GM21381 (cell line): ENCODE measurements around the gene RGSL1.

Experiments used
- ATAC-seq: cut with Tn5 transposase; IDR thresholded peaks from one replicate; pipeline ENCODE4 v1.9.1; 2021; ENCODE audit warnings: mild to moderate bottlenecking, moderate library complexity; ENCODE audit not compliant: unreplicated experiment

The RGSL1 gene

GRCh38 chr1:182587666-182588499 lies 137.9 kb downstream of the RGSL1 start:
- no peak for ATAC-seq

DNA sequence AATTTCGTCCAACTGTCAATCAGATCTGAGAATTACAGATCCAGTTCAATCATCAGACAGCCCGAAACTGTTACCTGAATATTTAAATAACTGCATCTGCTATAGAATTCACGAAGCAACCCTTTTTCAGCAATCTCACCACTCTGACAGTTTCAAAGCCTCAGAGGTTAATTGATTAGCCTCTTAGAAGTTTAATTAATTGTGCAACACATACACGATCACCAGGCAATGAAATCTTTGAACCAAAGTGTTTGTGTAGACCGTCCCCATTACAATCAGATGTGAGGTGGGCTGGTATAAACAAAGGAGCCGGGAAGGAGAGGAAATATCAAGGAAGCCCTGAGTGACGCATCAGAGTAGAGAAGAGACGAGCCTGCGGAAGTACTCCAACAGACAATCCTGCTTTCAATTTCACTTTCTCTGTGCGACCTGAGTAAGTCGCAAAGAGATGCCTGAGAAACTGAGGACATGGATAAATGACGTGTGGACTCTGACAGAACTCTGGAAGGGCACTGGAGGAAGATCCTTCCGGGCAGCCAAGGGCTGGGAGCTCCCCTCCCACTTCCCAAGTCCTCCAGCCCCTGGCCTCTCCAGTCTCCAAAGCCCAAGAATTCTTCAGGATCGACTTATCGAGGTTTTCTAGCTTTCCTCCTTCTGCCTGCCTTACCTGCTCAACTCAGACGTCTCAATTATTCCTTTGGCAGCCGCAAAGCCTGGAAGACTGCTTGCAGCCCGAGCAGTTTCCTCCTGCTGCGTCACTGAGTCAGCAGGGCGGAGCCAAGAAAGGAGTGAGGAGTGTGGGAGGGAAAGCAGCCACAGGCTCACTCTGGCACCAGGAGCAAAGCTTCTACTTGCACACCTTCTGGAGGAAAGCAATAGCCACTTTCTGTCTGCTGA lies 138.8 kb downstream of the RGSL1 start, which contains the start of gene RNASEL:
RNASEL (minus strand) TSS at position 757 of the 897 bp plus-strand sequence. CDS start 2,450 bp downstream, outside the sequence.
- ATAC-seq, result peak; percentile 88

- no peak for ATAC-seq
Measured at GRCh38 chr1:182589520-182589919, 139.6 kb downstream of the RGSL1 start.

- ATAC-seq, result no peak
Measured at GRCh38 chr1:182589931-182590330, 140.0 kb downstream of the RGSL1 start.

DNA sequence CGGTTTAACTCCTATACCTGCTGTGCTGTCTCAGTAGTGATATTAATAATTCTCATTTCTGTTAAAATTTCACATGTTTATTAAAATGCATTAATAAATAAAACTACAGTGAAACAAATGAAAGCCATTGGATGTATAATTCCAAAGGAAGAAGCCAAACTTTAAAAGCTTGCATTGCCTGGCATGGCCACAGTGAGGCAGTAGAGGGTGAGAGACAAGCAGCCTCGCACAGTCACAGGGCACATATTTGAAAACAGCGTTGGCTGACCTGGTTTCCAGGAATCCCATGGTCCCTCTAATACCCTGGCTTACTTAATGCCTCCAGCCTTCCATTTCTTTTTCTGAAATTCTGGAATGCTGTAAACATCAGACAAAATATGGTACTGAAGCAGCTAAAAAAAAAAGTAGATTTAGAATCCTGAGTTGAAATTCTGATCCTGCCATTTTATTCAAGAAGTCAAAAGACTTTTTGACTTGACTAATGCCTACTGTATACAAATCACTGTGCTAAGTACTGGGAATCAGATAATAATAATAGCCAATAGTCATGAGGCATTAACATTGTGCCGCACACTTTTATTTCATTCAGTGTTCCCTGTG lies 145.8 kb downstream of the RGSL1 start:
- no peak for ATAC-seq

DNA sequence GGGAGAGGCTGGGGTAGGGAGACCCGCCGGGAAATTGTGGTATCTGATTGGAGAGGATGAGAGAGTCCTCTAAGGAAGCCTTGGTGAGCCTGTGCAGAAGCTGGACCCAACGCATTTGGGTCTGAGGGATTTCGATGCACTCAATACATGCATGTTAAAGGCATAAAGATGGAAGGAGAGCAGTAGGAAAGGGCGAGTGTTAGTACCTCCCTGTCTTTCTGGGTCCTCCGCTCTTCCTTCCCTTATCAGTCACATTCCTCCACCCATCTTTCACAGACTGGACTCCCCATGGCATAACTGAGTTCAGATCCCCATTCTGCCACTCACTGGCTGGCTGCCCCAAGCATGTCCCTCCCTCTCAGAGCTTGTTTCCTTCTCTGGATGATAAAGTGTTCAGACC lies 147.0 kb downstream of the RGSL1 start:
- no peak for ATAC-seq

GRCh38 chr1:182598296-182598695 lies 148.3 kb downstream of the RGSL1 start:
- no peak for ATAC-seq

DNA sequence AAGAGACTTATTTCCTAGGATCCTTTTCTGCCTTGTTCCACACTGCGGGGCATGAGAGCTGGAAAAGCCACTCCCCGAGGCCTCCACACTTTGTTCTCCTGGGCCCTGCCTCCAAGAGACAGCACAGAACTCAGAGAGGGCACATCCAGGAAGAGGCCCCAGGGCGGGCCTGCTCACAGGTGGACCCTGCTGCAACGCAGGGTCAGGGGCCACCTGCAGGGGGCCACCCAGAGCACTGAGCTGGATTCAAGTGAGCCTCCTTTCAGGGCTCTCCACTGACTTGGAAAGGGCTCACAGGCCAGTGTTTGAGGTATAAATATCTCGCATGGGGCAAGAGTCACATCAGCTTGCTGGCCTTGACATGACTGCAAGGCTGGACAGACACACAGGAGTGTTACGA lies 149.4 kb downstream of the RGSL1 start:
- ATAC-seq, result no peak

DNA sequence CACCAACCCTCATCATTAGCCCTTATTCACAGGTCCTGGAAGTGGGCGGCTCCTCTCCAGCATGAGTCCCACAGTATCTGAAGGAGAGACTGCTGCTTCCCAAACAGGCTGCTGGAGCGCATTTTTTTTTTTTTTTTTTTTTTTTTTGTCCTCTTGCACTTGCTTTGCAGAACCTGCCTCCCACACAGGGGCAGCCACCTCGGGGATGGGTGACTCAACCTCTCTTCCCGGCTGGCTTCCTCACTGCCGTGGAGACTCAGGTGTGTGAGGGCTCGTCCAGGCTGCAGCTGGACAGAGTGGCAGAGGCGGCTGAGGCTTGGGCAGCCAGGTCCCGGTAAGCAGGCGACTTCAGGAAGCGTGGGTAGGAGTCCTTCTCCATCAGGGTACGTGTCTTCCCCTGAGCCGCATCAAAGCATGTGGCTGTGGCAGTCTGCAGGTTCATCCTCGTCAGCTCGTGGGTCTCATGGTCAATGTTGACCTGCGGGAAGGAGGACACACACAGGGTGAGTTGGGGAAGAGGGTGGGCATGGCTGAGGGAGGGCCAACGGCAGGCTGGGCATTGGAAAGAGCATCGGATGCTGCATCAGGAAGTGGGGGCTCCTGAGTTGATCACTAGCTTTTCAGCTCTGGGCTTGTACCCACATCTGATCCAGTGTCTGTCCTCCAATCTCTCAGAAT lies 150.2 kb downstream of the RGSL1 start:
- no peak for ATAC-seq

DNA sequence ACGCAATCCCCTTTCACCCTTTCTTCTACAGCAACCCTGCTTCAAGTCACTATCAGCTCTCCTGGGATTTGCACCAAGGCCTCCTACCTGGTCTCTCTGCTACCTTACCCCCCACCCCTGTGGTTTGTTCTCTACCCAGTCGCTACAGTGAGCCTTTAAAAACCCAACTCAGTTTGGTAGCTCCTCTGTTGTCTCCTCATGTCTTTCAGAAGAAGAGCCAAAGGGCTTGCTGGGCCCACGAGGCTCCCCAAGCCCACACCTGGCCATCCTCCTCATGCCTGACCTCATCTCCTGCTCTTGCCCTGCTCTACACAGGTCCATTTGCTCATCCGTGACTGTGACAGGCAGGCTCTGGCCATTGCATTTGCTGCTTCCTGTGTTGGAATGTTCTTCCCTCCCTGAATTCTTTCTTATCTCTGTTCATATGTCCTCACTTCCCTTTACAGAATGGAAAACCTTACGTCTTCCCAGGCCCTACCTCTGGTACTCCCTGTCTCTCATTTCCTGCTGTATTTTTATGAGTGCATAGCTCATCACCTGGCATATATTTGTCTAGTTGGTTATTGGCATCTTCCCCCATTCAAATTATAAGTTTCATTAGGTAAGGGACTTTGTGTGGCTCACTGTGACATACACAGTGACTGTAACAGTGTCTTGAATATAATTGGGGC lies 150.9 kb downstream of the RGSL1 start:
- ATAC-seq, result no peak

GRCh38 chr1:182601416-182601786 lies 151.5 kb downstream of the RGSL1 start:
- ATAC-seq, result no peak

- ATAC-seq, result no peak
Measured at GRCh38 chr1:182601913-182602312, 152.0 kb downstream of the RGSL1 start.

DNA sequence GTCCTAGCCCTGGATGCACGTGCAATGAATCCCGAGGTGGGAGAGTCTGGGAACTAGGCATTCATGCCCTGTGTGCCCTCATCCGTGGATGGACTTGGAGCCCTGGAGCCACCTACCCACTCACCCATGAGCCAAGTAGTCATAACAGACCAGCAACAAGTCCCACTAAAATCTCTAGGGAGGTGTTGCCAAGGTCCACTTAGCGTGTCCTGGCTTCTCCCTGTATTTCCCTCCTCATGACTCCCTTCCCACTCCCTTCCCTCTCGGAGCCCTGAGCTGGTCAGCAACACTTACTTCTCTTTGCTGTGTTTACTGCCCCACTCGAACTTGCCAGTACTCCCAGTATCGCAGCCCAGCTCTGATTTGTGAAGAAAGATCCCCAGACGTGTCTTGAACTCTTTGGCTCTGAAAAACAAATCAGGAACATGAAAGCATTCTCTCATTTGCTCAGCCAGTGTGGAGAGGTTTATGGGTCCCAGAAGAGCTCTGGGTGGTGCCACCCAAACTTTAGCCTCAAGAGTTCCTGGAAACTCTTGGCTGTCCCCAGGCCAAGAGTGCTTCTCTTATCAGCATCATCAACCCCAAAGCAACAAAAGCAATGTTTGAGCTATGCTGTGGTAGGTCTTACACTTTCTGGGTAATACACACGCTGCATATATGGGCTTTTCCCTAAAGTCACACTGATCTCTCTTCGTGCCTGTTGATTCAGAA lies 153.1 kb downstream of the RGSL1 start:
- ATAC-seq, result no peak

- ATAC-seq, result no peak
Measured at GRCh38 chr1:182603646-182604174, 153.8 kb downstream of the RGSL1 start.

- ATAC-seq, result peak; percentile 89
Measured at GRCh38 chr1:182604175-182605164, 154.5 kb downstream of the RGSL1 start, which contains the start of gene RGS16. TSS of gene RGS16 (minus strand) at chr1:182604389. CDS start at chr1:182604259, 130 bp downstream.

GRCh38 chr1:182607566-182607965 lies 157.6 kb downstream of the RGSL1 start:
- no peak for ATAC-seq

GRCh38 chr1:182608236-182608635 lies 158.3 kb downstream of the RGSL1 start:
- no peak for ATAC-seq
